Brain pericyte (primary cell): ENCODE results near the gene TACR2.

Source experiments
- DNase-seq: peaks from one replicate; pipeline ENCODE4 v3.0.0-alpha.2; 2012; ENCODE audit warnings: low read depth, low spot score

Gene TACR2

DNA sequence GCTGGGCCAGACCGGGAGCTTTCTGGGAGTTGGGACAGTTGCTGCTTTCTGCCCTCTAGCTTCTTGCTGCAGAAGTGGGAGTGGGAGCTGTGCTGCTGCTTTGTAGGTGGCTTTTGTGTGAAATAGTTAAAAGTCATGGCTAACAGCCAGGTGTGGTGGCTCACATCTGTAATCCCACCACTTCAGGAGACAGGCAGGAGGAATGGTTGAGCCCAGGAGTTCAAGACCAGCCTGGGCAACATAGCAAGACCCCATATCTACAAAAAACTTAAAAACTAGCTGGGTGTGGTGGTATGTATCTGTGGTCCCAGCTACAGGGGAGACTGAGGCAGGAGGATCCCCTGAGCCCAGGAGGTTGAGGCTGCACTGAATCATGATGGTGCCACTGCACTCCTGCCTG is 13.7 kb downstream of the TACR2 start:
- no peak for DNase-seq

GRCh38 chr10:69402386-69402785 is 14.3 kb downstream of the TACR2 start:
- DNase-seq = no peak

GRCh38 chr10:69401416-69401815 is 15.3 kb downstream of the TACR2 start:
- DNase-seq = no peak

DNA sequence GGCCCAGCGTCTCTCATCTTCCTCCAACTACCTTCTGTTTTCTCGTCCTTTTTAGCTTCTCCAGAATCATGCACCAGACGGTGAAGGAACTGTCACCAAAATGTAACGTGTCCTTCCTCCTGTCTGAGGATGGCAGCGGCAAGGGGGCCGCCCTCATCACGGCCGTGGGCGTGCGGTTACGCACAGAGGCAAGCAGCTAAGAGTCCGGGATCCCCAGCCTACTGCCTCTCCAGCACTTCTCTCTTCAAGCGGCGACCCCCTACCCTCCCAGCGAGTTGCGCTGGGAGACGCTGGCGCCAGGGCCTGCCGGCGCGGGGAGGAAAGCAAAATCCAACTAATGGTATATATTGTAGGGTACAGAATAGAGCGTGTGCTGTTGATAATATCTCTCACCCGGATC is 15.8 kb downstream of the TACR2 start:
- DNase-seq = no peak

- no peak for DNase-seq
Observed at GRCh38 chr10:69398466-69398865, 18.3 kb downstream of the TACR2 start.

DNA sequence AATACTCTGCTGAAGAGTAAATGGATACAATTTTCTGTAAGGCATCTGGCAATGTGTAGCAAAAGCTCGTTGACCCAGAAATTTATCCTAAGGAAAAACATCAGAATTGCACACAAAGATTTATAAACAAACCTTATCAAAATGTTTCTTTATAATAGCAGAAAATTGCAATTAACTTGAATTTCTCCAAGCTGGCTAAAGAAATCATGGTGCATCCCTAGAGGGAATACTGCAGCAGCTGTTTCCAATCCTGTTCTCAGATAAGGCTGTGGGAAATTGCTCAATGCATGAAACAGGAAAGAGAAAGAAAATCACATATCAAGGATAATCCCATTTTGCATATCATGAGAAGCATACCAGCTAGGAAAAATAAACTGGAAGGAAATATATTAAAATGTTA is 18.7 kb downstream of the TACR2 start:
- no peak for DNase-seq

DNA sequence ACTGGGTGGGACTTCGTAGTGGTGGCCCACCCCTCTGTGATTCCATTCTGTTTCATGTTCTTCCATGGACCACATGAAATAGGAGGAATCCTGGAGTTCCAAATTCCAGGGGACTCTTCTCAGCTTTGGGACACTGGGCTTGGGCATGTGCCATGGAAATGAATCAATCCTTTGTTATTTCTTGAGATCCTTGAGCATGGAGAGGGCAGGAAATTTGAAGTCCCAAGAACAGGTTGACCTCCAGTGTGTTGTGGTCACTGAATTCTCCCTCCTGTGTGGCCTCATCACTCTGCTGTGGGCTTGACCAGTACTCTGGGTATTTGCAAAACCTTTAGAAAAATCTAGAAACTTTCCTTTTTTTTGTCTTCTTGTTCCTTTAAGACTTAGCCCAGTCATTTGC is 22.7 kb downstream of the TACR2 start:
- DNase-seq = no peak

DNA sequence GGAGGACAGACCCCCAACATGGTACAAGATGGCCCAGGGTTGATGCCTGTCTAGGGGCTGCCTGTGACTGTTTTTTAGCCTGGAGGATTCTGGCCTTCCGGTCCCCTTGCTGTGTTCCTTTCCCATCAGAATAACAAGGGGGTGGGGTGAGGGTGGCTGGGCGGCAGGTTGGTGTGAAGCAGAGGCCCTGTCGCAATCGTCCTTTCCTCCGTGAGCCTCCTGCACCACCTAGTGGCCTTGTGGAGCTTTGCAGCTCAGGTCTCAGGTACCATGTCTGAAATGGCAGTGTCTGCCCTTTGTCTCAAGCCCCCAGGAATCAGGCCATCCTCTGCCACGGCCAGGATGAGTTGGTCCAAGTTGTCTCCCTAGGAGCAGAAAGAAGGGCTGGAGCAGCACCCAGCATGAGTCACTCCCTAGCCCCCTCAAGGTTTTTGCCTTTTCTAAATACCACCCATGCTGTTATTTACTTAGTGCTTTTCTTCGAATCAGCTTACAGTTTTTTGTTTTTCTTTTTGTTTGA is 24.2 kb downstream of the TACR2 start:
- DNase-seq = peak; percentile 50

- DNase-seq = no peak
Observed at GRCh38 chr10:69391158-69391557, 25.6 kb downstream of the TACR2 start.

- no peak for DNase-seq
Observed at GRCh38 chr10:69389827-69390490, 26.8 kb downstream of the TACR2 start.

- no peak for DNase-seq
Observed at GRCh38 chr10:69388488-69388887, 28.2 kb downstream of the TACR2 start.

DNA sequence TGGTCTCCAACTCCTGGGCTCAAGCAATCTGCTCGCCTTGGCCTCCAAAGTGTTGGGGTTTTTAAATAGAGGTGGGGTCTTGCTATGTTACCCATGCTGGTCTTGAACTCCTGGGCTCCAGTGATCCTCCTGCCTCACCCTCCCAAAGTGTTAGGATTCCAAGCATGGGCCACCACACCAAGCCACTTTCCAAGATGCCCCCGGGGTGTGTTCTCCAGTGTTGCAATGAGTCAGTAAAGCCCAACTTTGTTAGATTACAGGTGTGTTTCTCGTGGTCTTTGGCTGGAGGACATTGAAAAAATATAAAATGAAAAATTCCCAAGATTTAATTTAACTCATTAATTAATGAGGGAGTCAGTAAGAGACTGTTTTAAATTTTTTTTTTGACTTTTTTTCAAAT is 29.2 kb downstream of the TACR2 start:
- no peak for DNase-seq

DNA sequence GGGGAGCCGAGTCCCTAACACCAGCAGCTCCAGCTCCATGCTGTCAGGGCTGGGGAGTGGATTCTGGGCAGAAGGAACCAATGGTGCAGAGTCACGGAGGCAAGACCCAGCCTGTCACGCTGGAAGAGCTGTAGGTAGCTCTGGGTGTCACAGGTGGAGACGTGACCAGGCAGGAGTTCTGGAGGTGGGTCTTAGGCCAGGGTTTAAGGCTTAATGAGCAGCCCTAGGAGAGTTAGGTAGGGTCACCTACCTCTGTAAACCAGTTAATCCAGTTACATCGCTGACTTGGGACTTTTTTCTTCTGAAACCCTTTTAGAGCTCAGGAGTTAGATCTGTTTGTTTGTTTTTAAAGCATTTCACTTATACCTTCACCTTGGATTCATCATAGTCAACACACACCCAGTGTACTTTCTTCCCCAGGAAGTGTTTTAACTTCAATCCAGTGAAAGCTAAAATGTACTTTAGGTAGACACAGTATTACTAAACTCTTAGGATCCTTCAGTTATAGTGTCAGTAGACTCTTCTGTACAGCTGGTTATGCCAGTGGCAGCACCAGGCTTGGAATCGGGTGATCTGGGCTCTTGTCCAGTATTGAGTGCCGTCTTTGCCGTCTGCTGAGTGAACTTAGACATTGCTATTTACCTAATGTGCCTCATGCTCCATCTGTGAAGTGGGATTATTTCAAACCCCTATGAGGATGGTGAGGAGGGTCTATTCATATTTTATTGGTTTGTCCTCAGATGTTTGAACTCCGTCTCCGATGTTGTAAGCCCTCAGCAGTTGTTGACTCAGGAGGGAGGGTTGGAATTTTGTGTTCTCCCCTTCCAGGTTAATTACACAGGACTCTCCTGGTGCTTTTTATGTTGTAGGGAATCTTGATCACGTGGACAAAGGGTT is 31.0 kb downstream of the TACR2 start:
- no peak for DNase-seq

DNA sequence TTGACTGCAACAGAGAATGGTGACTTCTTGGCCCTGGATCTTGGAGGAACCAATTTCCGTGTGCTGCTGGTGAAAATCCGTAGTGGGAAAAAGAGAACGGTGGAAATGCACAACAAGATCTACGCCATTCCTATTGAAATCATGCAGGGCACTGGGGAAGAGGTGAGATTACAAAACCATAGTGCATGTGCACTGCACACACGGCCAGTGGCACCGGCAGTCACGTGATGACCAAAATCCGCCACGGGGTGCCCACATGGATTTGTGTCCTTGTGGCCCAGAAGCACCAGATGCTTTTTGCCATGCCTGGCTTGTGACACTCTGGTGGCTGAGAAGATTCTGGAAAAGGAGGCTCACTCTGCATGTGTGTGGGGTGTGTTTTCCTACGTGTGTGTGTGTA is 32.4 kb downstream of the TACR2 start:
- no peak for DNase-seq

DNA sequence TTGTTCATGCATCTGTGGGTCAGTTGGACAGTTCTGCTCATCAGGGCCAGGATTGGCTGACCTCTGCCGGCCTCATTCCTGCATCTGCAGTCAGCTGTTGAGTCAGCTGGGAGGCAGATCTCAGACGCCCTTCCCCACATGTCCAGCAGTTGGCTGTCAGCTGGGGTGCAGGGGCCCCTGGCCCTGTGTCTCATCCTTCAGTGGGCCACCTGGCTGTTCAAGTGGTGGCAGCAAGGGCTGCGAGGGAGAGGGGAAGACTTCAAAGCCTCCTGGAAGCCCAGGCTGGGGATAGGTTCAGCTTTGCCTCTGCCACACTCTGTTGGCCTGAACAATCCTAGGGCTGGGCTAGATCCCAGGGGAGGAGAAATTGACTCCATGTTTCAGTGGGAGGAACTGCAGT is 33.2 kb downstream of the TACR2 start:
- no peak for DNase-seq

- DNase-seq = no peak
Observed at GRCh38 chr10:69382382-69383117, 34.2 kb downstream of the TACR2 start.

DNA sequence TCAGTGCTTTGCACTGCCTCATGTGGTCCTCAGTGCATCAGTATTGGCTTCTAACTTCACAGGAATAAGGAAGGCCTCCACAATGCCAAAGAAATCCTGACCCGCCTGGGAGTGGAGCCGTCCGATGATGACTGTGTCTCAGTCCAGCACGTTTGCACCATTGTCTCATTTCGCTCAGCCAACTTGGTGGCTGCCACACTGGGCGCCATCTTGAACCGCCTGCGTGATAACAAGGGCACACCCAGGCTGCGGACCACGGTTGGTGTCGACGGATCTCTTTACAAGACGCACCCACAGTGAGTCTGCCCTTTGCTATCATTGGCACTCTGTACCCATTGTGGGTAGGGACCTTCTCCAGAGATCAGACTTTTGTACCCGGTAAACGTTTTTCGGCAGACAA is 36.9 kb downstream of the TACR2 start:
- no peak for DNase-seq

GRCh38 chr10:69377933-69378332 is 38.8 kb downstream of the TACR2 start:
- DNase-seq = no peak

DNA sequence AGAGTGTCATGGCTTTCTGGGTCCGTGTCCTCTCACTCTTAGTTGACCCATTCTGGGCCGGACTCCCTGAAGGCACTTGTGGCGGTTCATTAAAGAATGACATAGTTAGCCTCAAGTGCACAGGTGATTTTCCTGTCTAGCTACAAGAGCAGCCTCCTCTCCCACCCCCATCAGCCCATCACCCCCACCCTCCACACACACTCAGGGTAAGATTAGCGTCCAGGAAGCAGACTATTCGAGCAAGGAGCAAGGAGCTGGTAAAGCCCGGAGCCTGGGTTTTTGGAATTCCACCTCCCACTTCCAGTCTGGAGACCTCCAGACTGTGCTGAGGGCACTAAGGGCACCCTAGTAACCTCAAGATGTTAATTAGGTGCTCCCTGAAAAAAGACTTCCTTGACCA is 39.5 kb downstream of the TACR2 start:
- DNase-seq = no peak

- no peak for DNase-seq
Observed at GRCh38 chr10:69376662-69377061, 40.1 kb downstream of the TACR2 start.

DNA sequence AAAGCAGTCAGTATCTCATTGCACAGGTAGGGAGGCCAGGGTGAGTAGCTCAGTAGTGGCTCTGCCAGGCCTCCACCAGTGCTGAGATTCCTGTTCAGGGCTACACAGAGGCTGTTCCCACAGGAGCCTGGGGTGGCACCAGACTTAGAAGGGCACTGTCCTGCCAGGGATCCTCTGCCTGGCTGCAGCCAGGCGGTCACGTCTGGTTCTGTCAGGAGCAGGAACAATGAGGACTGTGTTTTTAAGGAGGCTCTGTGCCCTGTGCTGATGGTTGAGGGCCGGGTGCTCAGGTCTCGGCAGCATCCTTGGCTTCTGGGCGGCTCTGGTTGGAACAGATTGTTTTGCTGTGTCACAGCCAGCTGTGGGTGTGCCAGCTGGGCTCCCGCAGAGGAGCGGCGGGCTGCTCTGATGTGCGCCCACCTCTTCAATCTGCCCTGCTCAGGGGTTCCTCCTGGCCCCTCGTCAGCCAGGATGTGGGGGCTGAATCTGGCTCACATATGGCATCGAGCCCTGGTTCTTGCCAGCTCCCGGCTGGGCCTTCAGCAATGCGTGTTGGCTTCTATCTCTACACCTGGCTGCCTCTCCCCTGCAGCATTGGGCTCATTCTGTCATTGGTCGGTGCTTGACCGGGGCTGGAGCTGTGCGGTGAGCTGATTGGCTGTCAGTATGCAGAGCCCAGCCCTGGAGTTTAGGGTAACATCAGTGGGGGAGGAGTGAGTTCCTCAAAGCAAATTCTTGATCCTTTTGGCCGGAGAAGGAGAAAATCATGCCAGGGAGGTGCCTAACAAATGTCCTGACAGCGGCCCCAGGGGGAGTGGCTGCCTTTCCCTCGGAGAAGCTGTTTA is 41.2 kb downstream of the TACR2 start:
- DNase-seq = no peak
